Smooth muscle cell of the brain vasculature (primary cell): ENCODE data around the gene FAM234B.
"Not testable (repeated sequence)": the region's sequence is repeated elsewhere in the genome, so short reads cannot be mapped to it uniquely, and the experiment has no call there.

Experiments
- DNase-seq: peaks from one replicate; pipeline ENCODE4 v3.0.0-alpha.2; 2012; ENCODE audit warnings: low read depth, low spot score

FAM234B gene

DNA sequence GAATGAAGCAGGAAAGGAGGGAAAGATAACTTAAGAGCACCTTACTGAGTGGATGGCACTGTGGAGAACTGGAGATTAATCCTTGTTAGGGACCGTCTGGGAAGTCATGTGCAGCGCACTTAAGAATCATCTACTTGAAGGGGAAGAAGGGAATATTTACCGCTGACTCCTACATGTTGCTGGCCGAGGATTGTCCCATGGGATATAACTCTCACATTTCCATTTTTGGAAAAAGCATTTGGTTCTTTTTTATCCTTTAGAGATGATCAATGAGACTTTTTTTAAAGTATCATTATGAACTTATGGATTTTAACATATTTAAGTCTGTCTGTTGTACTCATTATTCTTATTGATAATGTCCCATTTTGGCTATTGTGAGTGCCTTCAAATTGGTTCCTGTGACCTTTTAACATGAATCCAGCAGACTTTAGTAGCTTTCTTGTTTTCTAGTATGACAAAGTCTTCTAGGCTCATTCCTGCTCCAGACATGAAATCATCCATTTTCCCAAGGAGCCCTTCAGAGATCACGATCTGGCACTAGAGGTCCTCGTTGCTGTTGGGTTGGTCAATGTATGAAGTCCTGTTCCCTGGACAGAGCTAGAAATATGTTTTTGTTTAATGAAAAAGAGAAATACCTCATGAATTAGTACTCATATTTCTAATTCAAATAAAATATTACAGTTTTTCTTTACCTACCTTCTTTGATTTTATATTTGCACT is 20.2 kb upstream of the FAM234B start:
- DNase-seq: peak; percentile 57

DNA sequence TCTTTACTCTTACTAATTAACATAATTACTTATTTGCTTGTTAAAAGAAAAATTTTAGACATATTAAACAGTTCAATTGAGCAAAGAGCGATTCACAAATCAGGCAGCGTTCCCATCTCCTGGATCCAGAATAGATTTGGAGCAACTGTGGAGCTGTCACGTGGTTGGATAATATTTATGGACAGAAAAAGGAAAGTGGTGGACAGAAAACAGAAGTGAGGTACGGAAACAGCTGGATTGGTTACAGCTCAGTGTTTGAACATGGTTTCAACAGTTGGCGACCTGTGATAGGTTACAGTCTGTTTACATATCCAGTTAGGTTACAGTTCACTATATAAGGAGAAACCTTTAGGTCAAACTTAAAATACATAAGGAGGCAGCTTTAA is 19.7 kb upstream of the FAM234B start:
- no peak for DNase-seq

DNA sequence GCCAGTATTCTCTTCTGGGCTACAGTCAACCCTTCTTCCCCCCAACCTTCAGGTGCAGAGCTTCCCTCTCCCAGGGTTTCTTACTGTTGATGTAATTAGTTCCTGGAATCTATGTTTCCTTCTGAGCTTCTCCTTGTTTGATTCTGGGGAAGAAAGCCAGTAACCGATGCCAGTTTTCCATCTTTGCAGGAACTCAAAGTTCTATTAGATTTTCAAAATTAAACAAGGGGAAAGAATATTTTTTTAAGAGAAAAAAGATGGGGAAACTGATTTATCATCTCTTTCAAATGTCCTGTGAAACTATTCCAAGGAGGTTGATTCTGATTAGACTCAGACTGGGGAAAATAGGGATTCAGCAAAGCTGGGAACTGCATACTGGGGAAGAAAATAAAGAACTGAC is 17.9 kb upstream of the FAM234B start:
- no peak for DNase-seq

DNA sequence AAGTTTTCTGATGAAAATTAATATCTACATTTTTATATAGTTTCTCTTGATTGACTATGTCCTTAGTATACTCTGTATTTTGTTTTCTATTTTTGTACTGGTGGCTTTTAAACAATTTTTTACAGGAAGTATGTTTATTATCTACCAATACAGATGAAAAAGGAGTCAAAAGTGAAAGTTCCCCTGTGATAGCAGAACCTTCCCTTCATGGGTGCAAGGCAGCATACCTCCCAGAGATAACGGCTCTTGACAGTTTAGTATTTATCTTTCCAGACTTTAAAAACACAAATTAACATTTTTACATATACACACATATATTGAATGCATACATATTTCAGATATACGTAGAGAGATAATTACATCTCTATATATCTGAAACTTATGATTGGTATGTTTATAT is 17.1 kb upstream of the FAM234B start:
- DNase-seq: no peak

DNA sequence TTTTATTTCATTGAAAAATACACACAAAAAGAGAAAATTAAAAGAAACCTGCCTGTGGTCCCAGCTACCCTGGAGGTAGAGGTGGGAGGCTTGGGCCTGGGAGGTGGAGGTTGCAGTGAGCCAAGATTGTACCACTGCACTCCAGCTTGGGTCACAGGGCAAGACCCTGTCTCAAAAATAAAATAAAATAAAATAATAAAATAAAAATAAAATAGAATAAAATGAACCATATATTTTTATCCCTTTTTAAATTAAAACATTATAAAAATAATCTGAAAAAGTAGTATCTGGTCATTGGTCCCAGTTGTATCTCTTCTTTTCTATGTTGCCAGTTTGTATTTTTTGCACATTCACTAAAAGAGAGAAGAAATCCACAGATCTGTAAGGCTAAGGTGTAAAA is 16.7 kb upstream of the FAM234B start:
- DNase-seq: no peak

DNA sequence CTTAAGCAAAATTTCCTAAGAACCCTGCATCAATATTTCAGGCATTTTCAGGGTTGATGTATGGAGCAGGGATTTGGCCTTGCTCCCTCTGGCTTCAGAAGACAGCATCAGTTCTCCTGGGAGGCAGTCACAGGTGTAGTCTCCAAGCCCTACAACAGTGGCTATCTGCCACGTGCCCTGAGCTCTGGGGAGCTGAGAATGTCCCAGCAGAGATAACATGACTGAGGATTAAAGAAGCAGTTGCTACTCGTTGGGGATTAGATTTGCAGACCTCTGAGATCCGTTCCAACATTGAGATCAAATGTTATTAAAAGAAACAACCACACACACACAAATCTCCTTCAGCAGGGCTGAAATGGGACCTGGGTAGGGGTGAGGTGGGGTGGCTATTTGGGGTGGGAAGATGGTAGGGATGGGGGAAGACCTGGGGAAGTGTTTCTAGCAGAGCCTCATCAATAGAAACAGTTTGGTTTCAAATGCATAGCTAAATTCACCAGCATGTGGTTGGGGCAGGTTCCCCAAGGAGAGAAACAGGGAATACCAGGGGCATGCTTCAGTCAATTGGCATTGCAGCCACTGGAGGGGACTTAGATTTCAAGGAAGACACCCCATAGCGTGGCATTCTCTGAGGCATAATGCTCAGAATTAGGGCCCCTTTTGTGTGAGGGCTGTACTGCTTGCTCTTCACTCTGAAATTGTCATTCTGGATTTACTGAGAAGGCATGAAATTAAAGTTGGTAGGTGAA is 15.2 kb upstream of the FAM234B start:
- DNase-seq: no peak

DNA sequence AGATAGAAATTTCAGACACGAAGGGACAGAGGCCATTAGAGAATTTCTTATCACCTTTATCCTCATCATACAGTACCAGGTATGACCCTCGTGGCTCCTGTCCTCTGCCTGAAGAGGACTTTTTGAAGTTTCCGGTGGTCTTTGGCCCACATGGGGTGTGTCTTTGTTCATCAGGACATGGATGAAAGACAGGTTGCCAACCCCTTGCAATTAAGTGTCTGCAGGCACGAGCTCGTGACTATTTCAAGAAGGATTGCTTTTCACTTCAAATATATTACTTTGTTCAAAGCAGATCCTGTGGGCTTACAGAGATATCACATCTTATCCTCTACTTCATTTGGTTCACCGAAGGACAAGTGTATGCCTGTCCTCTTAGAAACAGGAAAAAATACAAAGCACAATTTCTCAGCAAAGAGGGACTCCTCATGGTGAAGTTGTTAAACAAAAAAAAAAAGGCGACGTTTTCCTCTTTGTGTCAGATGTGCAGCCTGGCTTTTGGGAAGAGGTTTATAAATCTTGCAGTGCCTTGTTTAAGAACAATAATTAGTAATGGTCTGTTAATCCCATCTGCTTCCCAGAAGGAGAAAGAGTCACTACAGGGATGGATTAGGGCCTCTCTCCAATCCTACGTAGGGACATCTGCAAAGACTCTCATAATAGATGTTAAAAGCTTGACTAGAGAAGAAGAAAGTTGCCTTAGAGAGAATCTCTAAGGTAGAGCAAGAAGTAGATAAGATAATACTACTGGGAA is 13.5 kb upstream of the FAM234B start:
- DNase-seq: no peak

DNA sequence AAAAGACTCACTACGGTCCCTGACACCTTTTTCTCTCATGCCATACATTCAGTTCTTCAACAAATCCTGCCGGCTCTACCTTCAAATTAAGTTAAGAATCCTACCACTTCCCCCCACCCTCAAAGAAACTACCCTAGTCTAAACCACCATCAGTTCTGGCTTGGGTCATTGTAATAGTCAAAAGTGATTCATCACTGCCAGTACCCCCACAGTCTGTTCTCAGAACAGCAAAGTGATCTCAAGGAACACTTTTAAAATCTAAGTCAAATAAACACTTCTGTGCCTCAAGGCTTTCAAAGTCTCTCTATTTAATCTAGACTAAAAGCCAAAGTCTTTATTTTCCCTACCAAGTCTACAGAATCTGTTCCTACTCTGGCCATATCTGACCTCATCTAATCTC is 12.0 kb upstream of the FAM234B start:
- no peak for DNase-seq

DNA sequence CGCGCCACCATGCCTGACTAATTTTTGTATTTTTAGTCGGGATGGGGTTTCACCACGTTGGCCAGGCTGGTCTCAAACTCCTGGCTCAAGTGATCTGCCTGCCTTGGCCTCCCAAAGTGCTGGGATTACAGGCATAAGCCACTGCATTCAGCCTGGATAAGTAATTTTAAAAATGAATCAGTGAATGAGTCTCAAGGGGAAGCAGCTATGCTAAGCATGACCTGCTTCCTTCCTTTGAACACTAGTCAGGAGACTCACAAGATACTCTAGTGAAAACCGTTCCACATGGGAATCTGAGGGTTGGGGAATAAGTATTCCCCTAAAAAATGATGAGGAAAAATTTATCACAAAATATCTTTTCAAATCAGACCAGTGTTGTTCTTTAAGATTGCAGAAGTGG is 10.7 kb upstream of the FAM234B start:
- DNase-seq: no peak

DNA sequence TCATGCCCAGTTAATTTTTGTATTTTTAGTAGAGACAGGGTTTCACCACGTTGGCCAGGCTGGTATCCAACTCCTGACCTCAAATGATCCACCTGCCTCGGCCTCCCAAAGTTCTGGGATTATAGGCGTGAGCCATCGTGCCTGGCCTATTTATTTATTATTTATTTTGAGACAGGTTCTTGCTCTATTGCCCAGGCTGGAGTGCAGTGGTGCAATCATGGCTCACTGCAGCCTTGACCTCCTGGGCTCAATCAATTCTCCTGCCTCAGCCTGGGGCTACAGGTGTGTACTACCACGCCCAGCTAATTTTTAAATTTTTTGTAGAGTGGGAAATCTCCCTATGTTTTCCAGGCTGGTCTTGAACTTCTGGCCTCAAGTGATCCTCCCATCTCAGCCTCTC is 8.8 kb upstream of the FAM234B start:
- DNase-seq: not testable (repeated sequence)

DNA sequence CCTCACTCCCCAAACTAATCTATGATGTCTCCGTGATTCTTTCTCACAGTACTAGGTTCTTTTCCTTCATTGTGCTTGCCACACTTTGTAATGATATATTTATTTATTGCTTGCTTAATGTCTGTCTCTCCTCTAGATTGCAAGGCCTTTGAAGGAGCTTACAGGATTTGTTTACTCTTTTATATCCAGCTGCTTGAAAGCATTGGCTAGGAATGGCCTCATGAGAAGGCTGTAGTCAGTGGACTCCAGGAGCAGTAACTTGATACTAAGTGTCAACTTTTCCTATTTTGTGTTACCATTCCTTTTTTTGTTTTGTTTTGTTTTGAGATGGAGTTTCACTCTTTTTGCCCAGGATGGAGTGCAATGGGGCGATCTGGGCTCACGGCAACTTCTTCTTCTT is 7.3 kb upstream of the FAM234B start:
- DNase-seq: no peak

DNA sequence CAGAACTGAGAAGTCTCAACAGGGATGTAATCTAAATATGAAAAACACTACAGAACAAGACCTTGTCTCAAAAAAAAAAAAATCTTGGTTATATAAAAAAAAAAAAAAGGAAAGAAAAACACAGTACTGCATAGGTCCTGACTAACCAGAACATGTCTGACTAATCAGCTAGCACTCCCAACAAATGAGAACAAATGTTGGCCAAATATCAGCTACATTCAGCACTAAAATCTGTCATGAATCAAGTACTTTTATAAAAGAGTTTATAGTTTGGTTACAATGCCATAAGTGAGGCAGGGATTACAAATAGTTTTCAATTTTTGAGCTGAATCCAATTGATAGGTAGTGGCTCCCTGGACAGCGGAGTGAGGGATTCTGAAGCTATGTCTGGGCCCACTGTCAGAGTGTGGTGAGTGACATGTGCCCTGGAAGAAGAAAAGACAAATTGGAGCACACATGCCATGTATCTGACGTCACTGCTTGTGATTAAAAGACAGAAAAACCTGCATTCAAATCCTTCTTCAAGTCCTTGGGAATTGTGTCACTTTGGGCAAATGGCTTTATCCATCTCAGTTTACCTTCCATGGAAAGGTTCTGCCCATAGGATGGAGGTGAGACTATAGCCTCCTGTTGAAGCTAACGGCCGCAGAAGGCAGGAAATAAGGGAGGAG is 5.6 kb upstream of the FAM234B start:
- DNase-seq: no peak

DNA sequence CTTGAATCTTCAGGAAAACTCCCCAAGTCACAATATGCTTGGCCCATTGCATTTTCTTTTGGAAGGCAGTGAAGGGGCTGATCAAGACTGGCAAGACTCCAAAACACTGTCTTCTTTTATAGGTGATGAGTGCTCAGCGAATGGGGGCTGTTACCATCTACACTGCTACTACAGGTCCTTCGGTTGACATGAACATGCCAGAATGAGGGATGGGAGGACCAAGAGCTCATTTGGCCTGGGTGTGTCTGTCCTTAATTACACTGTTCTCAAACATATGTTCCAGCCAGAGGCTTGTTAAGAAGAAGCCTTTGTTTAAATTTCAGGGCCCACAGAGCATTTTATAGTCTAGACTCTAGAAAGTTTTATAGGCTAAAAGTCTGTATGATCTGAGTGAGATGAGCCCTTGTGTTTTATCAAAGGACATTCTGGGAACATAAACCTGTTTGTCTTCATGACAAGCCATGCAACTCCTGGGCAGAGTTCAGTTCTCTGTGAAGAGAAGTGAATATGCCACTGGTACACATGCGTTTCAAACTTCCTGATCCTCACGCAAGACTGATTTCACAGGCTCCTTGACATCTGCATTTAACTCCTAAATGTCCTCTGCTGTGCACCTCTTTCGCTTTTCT is 4.7 kb upstream of the FAM234B start:
- no peak for DNase-seq

DNA sequence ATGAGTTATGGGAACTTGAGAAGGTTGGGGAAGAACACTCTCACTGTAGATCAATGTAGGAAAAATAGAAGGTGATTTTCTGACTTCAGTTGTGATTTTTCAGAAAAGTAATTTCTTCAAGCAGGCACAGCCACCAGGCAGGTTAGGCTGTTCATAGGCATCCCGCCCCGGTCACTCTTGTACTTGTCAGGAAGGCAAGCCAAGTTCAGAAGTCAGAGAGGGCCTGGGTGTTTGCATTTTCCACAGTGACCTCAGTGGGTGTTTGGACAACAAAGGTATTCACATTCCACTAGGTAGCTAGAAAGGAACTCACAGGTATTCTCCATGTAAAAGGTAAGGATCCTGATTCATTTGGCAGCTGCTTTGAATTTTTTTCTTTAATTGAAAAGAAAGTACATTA is 3.0 kb upstream of the FAM234B start:
- no peak for DNase-seq

DNA sequence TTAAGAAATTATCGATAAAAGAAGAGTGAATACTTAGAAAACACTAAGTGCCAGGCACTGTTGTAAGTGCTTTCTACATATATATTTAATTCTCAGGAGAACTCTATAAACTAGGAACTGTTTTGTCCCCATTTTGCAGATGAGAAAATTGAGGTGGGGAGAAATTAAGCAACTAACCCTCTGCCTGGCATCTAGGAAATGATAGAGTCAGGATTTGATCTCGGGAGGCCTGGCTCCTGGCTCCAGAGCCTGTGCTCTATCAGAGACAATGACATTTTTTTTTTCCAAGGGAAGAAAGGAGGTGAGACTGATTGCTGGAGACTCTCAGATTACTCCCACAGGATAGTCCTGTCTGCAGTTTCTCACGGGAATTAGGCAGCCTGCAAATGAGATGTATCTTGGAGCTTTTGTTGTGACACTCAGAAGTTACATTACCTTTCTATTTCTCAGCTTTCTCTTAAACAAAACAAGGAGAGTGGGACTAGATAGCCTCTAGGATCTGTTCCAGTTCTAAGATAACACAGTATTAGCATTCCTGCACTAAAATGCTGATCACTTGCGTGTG is 1.4 kb upstream of the FAM234B start:
- no peak for DNase-seq

DNA sequence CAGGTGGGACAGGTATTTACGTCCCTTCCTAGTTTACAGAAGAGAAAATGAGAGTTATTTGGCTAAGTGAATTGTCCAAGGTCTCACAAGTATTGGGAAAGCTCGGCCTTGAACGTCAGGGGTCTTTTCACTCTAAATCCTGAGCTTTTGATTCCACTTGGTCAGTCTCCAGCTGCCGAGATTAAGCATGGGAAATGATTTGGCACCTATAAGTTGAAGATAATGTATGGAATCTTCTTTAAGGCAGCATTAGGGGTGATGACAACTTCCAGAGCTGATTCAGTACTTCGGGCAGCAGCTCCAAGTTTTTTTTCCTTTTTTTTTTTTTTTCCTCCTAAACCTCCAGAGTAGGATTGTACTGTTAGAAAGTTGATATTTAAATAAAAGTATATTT is 722 bp downstream of the FAM234B start:
- no peak for DNase-seq

DNA sequence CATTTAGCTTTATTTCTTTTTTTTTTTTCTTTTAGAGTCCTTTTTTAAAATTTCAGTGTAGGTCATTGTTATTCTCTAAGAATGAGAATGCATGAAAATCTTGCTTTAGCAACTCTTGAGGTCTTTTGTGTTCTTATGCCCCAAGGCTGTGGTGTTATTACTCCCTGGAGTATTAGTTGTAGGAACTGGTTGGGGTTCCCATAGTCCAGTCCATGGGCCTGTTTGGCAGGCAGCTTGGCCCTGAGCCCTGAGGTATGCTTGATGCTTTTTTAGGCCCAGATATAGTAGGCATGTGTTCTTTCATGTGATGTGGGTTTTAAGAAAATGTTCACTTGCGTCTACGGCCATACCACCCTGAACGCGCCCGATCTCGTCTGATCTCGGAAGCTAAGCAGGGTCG is 1.6 kb downstream of the FAM234B start:
- no peak for DNase-seq

DNA sequence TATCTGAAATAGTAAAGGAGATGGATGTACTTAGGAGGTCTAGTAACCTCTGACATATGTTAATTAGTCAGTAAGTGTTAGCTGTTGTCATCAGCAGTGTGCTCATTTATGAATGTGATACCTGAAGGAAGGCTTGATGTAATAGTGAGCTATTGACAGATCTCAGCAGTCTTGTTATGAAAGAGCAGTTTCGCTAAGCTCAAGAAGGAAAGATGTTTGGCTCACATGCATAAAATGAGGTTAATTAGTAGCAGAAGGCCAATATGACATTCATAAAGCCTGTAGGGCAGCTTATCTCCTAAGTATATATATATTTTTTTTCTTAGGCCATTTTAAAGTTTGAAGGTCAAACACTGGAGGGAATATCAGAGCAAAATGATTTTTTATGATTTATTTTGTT is 2.8 kb downstream of the FAM234B start:
- no peak for DNase-seq

DNA sequence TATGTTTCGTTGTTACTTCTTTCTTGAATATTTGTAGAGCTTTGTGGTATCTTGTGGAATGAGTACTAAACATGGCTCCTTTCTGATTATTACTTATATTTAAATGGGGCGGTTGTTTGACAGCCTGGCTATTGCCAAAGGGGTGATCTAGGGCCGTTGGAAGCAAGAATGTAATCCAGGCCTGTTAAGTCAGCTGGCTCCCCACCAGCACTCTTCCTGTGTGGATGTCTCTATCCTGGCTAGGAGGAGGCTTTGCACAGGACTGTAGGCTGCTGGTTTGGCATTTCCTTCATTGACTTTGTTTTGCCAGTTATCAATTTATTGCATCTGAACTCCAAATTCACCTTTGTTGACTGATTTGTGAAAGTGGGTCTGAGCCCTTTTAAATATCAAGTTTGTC is 5.6 kb downstream of the FAM234B start:
- no peak for DNase-seq

DNA sequence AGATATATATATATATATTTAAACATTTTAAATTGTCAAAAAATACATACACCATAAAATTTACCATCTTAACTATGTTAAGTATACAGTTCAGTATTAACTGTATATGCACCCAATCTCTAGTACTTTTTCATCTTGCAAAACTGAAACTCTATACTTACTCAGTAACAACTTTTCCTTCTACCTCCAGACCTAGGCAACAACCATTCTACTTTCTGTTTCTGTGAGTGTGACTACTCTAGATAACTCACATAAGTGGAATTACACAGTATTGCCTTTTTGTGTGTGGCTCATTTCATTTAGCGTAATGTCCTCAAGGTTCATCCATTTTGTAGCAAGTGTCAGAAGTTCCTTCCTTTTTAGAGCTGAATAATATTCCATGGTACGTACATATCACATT is 8.2 kb downstream of the FAM234B start:
- DNase-seq: no peak

DNA sequence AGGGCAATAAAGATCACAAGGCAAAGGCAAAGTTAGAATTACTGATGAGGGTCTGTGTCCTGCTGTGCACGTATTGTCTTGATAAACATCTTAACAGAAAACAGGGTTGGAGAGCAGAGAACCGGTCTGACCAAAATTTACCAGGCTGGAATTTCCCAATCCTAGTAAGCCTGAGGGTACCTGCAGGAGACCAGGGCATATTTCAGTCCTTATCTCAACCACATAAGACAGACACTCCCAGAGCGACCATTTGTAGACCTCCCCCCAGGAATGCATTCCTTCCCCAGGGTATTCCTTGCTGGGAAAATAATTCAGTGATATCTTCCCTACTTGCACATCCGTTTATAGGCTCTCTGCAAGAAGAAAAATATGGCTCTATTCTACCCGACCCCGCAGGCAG is 9.4 kb downstream of the FAM234B start:
- not testable (repeated sequence) for DNase-seq
